ENCODE measurements around the gene CCDC9B. TPM values are rescaled to one million over a fixed set of nuclear protein-coding genes. Genes with fewer than 3 reads are reported as not detected.

CCDC9B gene
- total RNA-seq, 2 donors from 2014 or later: 9.0 to 29.7 TPM

DNA sequence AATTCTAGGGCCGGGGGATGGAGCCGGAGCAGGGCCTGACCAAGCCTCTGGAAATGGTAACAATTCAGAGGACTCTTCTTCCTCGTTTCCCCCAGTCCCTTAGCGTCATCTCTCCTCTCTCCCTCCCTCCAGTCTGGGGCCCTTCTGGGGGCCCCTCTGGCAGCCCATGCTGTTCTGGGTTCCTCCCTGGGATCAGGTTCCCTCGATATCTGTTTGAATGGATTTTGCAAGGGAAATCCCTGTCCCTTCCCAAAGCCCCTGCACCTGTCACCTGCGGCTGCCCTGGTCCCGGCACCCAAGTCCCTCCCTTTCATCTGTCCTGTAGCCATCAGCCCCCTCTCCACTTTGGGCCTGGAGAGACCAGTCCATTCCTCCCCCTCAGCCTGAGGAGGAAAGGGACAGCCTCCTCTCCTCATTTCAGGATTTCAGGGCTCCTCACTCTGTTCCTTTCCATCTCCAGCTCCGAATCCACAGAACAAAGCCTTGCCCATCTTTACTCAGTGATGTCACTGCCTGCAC, 31.3 kb downstream of the CCDC9B start:
- no peak for DNase-seq (ENCODE audit: low spot score)
- intact Hi-C loops (cut with DNase I): no loop called here
- WGBS: 80% methylated on average over 8 of the region's 8 CpGs
- TF ChIP-seq POLR2A (IDR thresholded peaks at IDR 0.05) (no peak), POLR2AphosphoS5 (IDR thresholded peaks at IDR 0.05) (no peak)
- TF ChIP-seq, protein P1, sequence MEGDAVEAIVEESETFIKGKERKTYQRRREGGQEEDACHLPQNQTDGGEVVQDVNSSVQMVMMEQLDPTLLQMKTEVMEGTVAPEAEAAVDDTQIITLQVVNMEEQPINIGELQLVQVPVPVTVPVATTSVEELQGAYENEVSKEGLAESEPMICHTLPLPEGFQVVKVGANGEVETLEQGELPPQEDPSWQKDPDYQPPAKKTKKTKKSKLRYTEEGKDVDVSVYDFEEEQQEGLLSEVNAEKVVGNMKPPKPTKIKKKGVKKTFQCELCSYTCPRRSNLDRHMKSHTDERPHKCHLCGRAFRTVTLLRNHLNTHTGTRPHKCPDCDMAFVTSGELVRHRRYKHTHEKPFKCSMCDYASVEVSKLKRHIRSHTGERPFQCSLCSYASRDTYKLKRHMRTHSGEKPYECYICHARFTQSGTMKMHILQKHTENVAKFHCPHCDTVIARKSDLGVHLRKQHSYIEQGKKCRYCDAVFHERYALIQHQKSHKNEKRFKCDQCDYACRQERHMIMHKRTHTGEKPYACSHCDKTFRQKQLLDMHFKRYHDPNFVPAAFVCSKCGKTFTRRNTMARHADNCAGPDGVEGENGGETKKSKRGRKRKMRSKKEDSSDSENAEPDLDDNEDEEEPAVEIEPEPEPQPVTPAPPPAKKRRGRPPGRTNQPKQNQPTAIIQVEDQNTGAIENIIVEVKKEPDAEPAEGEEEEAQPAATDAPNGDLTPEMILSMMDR (IDR thresholded peaks at IDR 0.05): no peak
- Histone ChIP-seq H3K27me3 (replicated peaks; ENCODE audit: insufficient read depth) (no peaks in the 10 kb centered on the region), H3K27ac (no peak overlapping the region), H3K4me3 (no peak overlapping the region), H3K9me3 (no peaks in the 10 kb centered on the region), H3K36me3 (no peaks in the 10 kb centered on the region), H3K4me1 (replicated peaks) (no peaks in the 10 kb centered on the region)

DNA sequence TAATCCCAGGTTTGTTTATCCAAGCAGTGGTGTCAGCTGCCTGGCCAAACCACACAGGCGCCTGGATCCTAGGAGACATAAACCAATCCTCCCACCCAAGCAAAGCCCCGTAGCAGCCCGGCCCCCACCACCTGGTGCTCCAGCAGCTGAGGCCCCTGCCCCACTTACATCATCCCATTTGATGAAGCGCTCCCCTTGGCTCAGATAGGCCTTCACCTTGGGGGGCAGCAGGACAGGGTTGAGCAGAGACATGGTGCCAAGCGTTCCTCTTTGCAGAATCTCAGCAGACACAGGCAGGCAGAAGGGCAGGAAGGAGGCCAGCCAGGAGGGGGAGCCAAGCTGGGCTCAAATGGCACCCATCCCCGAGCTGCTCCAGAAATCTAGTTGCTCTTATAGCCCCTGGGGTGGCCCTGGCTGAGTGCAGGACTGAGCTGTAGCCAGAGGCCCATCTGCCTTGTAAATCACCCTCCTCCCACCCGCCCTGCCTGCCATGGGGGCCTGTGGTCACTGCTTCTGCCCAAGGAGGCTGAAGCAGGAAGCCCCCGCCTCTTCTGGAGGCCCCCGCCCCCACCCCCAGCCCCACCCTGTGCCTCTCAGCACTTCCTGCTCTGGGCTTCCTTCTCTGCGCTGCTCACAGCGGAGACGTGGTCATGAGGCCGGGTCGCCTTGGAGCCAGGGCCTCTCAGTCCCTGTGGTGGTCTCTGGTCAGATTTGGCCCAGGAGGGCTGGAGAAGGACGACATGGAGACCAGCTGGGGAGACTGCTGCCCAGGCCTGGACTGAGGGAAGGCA, 33.1 kb downstream of the CCDC9B start, which contains the start of gene PLCB2:
TSS of gene PLCB2 (minus strand) at position 515 of the 791 bp plus-strand sequence. CDS start at position 252, 263 bp downstream.
- Histone ChIP-seq H3K36me3 (no peaks in the 10 kb centered on the region), H3K27me3 (replicated peaks; ENCODE audit: insufficient read depth) (no peaks in the 10 kb centered on the region), H3K9me3 (no peaks in the 10 kb centered on the region), H3K27ac (no peak within 1 kb of the TSS), H3K4me3 (peak within 1 kb of the TSS in 1 of 2 donors; percentile 2), H3K4me1 (replicated peaks) (no peaks in the 10 kb centered on the region)
- intact Hi-C loops (cut with DNase I): no loop called here
- TF ChIP-seq, protein P1 (IDR thresholded peaks at IDR 0.05): no peak
- TF ChIP-seq POLR2AphosphoS5 (IDR thresholded peaks at IDR 0.05): no peak
- TF ChIP-seq POLR2A (IDR thresholded peaks at IDR 0.05): no peak
- 55% methylated on average over 10 of the region's 15 CpGs for WGBS
- DNase-seq (ENCODE audit: low spot score): no peak

DNA sequence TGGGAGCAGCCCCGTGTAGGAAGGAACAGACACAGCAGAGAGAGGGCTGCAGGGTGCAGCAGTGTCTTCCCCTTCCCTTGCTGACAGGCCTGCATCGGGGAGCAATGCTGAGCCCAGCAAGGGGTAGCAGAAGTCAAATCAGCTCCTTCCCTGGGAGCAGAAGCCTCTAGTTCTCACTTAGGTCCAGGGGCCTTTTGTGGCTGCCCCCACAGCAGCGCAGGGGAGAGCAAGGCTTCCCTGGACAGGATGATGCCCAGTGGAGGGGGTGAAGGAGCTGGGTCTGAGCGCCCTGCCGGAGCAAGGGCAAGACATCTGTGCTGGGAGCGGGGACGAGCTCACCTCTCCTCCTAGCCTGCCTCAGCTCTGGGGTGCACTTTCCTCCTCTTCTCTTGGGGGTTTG, 33.8 kb downstream of the CCDC9B start:
- Histone ChIP-seq H3K27me3 (replicated peaks; ENCODE audit: insufficient read depth) (no peaks in the 10 kb centered on the region), H3K4me3 (peak overlapping the region in 1 of 2 donors; percentile 2), H3K4me1 (replicated peaks) (no peaks in the 10 kb centered on the region), H3K36me3 (no peaks in the 10 kb centered on the region), H3K27ac (no peak overlapping the region), H3K9me3 (no peaks in the 10 kb centered on the region)
- 68% methylated on average over 7 of the region's 7 CpGs for WGBS
- intact Hi-C loops (cut with DNase I): no loop called here
- no peak for DNase-seq (ENCODE audit: low spot score)
- TF ChIP-seq POLR2AphosphoS5 (IDR thresholded peaks at IDR 0.05) (no peak), POLR2A (IDR thresholded peaks at IDR 0.05) (no peak)
- TF ChIP-seq, protein P1 (IDR thresholded peaks at IDR 0.05): no peak

DNA sequence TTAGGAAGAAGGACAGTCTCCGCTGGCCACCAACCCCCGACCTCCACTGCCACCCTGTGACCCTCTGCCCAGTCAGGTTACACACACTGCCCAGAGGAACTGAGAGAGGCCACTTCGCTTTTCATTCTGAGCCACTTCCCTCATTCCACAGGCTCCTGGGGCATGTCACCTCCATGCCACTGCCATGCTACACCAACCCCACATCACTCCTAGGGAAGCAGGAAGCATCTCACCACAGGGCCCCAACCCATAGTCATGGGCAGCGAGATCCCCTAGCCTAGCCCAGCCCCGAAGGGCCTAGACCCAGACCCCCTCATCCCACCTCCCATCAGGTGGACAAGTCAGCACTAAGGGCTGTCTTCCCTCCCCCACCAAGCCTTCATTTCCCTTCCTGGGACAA, 34.4 kb downstream of the CCDC9B start:
- Histone ChIP-seq H3K4me3 (no peak overlapping the region), H3K4me1 (replicated peaks) (no peaks in the 10 kb centered on the region), H3K27ac (no peak overlapping the region), H3K36me3 (no peaks in the 10 kb centered on the region), H3K9me3 (no peaks in the 10 kb centered on the region), H3K27me3 (replicated peaks; ENCODE audit: insufficient read depth) (no peaks in the 10 kb centered on the region)
- intact Hi-C loops (cut with DNase I): no loop called here
- WGBS: 87% methylated on average over 5 of the region's 5 CpGs
- no peak for TF ChIP-seq POLR2AphosphoS5 (IDR thresholded peaks at IDR 0.05)
- no peak for TF ChIP-seq POLR2A (IDR thresholded peaks at IDR 0.05)
- TF ChIP-seq, protein P1 (IDR thresholded peaks at IDR 0.05): no peak
- no peak for DNase-seq (ENCODE audit: low spot score)

DNA sequence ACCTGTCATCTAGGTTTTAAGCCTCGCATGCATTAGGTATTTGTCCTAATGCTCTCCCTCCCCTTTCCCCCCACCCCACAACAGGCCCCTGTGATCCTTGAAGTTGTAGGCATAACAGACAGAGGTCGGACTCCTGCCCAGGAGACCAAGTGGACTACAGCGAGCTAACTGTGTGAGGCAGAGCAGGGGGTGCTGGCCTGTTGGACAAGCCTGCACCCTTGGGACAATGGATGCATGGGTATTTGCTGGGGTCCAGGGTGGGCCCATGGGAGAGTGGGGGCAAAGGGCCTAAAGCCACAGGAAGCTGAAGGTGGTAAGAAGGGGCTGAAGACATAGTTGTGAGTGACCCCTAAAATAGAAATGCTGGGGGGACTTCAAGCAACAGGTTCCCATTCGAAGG, 35.5 kb downstream of the CCDC9B start:
- intact Hi-C loops (cut with DNase I): no loop called here
- Histone ChIP-seq H3K4me1 (replicated peaks) (no peaks in the 10 kb centered on the region), H3K27me3 (replicated peaks; ENCODE audit: insufficient read depth) (no peaks in the 10 kb centered on the region), H3K9me3 (no peaks in the 10 kb centered on the region), H3K27ac (no peak overlapping the region), H3K4me3 (no peak overlapping the region), H3K36me3 (no peaks in the 10 kb centered on the region)
- WGBS: 85% methylated on average over 4 of the region's 4 CpGs
- DNase-seq (ENCODE audit: low spot score): no peak
- TF ChIP-seq, protein P1 (IDR thresholded peaks at IDR 0.05): no peak
- TF ChIP-seq POLR2AphosphoS5 (IDR thresholded peaks at IDR 0.05) (no peak), POLR2A (IDR thresholded peaks at IDR 0.05) (no peak)

Measured in prostate gland (tissue), 2 donors.